T47D (cell line): ENCODE measurements around the gene PCDHB10.
A peak's percentile ranks its signal among the peaks of the same experiment; 100 is the strongest.
"Not testable (repeated sequence)": the region's sequence is repeated elsewhere in the genome, so short reads cannot be mapped to it uniquely, and the experiment has no call there.

Experiments
- DNase-seq, 2 experiments: peaks; one replicate each; pipeline versions ENCODE4 v3.0.0 to v3.0.0-alpha.2; 2011 to 2012; ENCODE audit warnings: low read depth in 1 of 2, low spot score in 1 of 2
- JUND ChIP-seq: IDR thresholded peaks from 2 replicates; pipeline ENCODE4 v1.6.1; 2012; ENCODE audit warnings: low read depth
- in situ Hi-C: cut with HindIII; loops from 2 replicates; pipeline ENCODE4 v1.10.0; 2016; ENCODE audit warnings: low sequenced_read_pairs, low pct_unique_long_range_greater_than_20kb

PCDHB10 gene

DNA sequence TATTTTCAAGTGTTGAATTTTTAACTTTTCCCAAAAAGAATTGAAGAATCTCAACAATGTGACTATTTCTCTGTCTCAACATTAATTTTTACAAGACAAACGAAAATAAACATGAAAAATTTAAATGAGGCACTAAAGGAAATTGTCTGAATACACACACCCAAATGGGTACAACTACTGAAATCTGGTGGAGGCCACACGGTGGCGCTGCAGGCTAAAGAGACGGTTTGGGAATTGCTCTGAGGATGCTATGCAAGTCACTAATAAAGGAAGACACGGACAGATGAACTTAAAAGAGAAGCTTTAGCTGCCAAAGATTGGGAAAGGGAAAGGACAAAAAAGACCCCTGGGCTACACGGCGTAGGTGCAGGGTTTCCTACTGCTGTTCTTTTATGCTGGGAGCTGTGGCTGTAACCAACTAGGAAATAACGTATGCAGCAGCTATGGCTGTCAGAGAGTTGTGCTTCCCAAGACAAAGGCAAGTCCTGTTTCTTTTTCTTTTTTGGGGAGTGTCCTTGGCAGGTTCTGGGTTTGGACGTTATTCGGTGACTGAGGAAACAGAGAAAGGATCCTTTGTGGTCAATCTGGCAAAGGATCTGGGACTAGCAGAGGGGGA is at the start of gene PCDHB10:
PCDHB10 (plus strand) TSS at position 244 of the 616 bp plus-strand sequence; CDS start at position 444, 200 bp downstream.
- DNase-seq: peak; percentile 84 to 91
- no peak for TF ChIP-seq JUND
- in situ Hi-C loops: no loop called here

DNA sequence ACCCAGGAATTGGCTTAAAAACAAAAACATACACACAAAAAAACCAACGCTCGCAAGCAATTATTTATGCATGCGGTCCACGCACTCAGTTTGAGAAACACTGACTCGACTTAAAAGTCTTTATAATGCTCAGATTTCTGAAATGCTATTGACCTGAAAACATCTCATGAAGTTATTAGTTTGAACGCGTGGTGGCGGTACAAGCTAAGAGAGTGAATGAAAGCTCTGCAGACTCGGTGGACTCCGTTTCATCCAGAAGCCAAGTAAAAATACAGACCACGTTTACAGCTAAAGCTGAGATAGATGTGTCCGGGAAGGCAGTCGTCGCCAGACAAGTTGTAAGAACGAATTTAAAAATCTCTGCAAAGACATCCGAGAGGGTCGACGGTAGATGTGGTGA is 42.3 kb upstream of the PCDHB10 start, which contains the start of gene PCDHB6:
PCDHB6 (plus strand) TSS at position 246 of the 400 bp plus-strand sequence. CDS start 201 bp downstream, outside the sequence.
- TF ChIP-seq JUND: no peak
- peak; percentile 86 to 87 for DNase-seq

DNA sequence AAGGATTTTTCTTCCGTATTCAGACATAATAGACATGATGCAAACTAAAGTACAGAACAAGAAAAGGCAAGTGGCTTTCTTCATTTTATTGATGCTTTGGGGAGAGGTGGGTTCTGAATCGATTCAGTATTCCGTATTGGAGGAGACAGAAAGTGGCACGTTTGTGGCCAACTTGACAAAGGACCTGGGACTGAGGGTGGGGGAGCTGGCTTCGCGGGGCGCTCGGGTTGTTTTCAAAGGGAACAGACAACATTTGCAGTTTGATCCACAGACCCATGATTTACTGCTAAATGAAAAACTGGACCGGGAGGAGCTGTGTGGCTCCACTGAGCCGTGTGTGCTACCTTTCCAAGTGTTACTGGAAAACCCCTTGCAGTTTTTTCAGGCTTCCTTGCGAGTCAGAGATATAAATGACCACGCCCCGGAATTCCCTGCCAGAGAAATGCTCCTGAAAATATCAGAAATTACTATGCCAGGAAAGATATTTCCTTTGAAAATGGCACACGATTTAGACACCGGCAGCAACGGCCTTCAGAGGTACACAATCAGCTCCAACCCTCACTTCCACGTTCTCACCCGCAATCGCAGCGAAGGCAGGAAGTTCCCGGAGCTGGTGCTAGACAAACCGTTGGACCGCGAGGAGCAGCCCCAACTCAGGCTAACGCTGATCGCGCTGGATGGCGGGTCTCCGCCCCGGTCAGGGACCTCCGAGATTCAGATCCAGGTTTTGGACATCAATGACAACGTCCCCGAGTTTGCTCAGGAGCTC is 41.7 kb upstream of the PCDHB10 start:
- in situ Hi-C loops: no loop called here
- peak; percentile 42 to 49 for DNase-seq
- no peak for TF ChIP-seq JUND

More for the DNA sequence above, 42.3 kb upstream of the PCDHB10 start, which contains the start of gene PCDHB6:
- in situ Hi-C loops: no loop called here

DNA sequence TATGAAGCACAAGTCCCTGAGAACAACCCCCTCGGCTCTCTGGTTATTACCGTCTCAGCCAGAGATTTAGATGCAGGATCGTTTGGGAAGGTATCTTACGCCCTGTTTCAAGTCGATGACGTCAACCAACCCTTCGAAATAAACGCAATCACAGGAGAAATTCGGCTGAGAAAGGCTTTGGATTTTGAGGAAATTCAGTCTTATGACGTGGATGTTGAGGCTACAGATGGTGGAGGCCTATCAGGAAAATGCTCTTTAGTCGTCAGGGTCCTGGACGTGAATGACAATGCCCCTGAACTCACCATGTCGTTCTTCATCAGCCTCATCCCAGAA is 41.2 kb upstream of the PCDHB10 start:
- in situ Hi-C loops: no loop called here
- TF ChIP-seq JUND: no peak
- DNase-seq: no peak

DNA sequence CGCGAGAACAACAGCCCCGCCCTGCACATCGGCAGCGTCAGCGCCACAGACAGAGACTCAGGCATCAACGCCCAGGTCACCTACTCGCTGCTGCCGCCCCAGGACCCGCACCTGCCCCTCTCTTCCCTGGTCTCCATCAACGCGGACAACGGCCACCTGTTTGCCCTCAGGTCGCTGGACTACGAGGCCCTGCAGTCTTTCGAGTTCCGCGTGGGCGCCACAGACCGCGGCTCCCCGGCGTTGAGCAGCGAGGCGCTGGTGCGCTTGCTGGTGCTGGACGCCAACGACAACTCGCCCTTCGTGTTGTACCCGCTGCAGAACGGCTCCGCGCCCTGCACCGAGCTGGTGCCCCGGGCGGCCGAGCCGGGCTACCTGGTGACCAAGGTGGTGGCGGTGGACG is 40.5 kb upstream of the PCDHB10 start:
- in situ Hi-C loops, DNase-seq: not testable (repeated sequence)

DNA sequence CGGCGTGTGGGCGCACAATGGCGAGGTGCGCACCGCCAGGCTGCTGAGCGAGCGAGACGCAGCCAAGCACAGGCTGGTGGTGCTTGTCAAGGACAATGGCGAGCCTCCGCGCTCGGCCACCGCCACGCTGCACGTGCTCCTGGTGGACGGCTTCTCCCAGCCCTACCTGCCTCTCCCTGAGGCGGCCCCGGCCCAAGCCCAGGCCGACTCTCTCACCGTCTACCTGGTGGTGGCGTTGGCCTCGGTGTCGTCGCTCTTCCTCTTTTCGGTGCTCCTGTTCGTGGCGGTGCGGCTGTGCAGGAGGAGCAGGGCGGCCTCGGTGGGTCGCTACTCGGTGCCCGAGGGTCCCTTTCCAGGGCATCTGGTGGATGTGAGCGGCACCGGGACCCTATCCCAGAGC is 40.1 kb upstream of the PCDHB10 start:
- DNase-seq, in situ Hi-C loops: not testable (repeated sequence)

DNA sequence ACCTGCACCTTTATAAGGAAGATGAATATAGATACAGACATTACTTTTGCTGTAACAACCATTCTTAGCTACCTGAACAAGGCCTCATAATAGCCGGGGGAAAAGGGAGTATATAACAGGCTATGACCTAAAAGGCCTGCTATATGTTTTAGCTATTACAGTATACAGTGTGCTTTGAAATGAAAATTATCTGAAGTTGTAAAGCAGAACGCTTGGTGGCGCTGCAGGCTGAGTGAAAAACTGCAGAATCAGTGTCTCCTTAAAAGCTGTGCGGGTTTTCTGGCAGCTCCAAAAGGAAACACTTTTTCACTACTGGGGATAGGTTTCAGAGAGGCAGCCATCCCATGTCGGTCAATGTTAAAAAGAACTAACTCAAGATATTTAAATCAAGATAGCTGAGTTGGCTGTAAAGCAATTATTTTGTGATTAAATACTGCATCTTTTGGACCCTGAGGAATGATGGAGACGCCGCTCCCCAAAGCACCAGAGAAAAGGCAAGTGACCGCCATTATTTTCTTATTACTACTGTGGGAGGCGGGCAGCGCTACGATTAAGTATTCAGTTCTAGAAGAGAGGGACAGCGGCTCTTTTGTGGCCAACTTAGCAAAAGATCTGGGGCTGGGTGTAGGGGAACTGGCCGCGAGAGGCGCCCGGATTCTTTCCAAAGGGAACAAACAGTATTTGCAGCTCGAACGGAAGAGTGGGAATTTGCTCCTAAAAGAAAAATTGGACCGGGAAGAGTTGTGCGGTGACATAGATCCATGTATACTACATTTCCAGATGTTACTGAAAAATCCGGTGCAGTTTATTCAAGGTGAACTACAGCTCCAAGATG is 36.4 kb upstream of the PCDHB10 start:
- TF ChIP-seq JUND: no peak
- in situ Hi-C loops: no loop called here
- DNase-seq: peak; percentile 88 to 92

DNA sequence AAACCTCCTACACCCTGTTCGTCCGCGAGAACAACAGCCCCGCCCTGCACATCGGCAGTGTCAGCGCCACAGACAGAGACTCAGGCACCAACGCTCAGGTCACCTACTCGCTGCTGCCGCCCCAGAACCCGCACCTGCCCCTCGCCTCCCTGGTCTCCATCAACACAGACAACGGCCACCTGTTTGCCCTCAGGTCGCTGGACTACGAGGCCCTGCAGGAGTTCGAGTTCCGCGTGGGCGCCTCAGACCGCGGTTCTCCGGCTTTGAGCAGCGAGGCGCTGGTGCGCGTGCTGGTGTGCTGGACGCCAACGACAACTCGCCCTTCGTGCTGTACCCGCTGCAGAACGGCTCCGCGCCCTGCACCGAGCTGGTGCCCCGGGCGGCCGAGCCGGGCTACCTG is 34.8 kb upstream of the PCDHB10 start:
- in situ Hi-C loops, DNase-seq: not testable (repeated sequence)

DNA sequence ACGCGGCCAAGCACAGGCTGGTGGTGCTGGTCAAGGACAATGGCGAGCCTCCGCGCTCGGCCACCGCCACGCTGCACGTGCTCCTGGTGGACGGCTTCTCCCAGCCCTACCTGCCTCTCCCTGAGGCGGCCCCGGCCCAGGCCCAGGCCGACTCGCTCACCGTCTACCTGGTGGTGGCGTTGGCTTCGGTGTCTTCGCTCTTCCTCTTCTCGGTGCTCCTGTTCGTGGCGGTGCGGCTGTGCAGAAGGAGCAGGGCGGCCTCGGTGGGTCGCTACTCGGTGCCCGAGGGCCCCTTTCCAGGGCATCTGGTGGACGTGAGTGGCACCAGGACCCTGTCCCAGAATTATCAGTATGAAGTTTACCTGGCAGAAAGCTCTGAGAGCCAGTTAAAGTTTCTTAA is 34.3 kb upstream of the PCDHB10 start:
- in situ Hi-C loops, DNase-seq: not testable (repeated sequence)

DNA sequence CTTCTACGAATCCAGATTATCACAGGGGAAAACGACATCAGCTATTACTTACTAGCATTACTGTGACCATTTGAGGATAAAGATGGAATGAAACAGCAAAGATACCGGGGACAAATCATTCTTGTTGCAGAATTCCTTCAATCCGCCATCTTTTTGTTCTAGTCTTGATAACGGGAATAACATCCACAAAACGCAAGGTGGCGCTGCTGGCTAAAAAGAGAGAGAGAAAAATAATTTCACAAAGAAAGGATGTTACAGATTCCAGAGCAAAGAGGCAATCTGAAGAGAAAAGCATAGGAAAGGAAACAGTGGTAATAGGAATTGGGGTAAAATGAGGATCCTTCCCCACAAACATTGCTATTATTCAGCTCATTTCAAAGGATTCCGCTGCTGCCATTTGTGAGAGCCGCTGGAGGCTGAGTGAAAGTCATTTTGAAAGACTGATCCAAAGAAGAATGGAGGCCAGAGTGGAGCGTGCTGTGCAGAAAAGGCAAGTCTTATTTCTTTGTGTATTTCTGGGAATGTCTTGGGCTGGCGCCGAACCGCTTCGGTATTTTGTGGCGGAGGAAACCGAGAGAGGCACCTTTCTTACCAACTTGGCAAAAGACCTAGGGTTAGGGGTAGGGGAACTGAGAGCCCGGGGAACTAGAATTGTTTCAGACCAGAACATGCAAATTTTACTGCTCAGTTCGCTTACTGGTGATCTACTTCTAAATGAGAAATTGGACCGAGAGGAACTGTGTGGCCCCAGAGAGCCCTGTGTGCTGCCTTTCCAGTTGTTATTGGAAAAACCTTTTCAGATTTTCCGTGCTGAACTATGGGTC is 19.6 kb upstream of the PCDHB10 start, which contains the start of gene PCDHB7:
PCDHB7 (plus strand) TSS at position 264 of the 824 bp plus-strand sequence; CDS start at position 456, 192 bp downstream.
- no peak for TF ChIP-seq JUND
- in situ Hi-C loops: no loop called here
- DNase-seq: peak; percentile 75 to 85

DNA sequence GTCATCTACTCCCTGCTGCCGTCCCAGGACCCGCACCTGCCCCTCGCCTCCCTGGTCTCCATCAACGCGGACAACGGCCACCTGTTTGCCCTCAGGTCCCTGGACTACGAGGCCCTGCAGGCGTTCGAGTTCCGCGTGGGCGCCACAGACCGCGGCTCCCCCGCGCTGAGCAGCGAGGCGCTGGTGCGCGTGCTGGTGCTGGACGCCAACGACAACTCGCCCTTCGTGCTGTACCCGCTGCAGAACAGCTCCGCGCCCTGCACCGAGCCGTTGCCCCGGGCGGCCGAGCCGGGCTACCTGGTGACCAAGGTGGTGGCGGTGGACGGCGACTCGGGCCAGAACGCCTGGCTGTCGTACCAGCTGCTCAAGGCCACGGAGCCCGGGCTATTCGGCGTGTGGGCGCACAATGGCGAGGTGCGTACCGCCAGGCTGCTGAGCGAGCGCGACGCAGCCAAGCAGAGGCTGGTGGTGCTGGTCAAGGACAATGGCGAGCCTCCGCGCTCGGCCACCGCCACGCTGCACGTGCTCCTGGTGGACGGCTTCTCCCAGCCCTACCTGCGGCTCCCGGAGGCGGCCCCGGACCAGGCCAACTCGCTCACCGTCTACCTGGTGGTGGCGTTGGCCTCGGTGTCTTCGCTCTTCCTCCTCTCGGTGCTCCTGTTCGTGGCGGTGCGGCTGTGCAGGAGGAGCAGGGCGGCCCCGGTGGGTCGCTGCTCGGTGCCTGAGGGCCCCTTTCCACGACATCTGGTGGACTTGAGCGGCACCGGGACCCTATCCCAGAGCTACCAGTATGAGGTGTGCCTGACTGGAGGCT is 17.7 kb upstream of the PCDHB10 start:
- DNase-seq, in situ Hi-C loops: not testable (repeated sequence)
